ENCODE data around the gene MNS1.
"Not testable (repeated sequence)": the region's sequence is repeated elsewhere in the genome, so short reads cannot be mapped to it uniquely, and the experiment has no call there.

The MNS1 gene

DNA sequence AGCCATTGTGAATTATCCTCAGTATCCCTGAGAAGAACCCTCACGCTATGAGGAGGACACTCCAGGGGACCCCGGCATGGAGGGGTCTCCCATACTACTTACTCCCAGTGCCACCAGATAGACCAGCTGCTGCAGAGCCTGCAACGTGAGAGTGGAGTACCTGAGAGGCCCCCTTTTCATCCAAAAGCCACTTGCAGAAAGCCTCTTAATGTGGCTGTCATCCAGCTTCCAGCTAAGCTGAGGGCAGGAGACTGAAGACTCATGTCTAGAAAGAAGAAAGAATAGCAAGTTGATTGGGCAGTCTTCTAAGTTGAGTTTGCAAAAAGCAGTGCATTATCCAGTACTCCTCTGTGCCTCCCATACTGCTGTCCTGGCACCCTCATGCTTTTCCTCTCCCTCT lies 27.3 kb upstream of the MNS1 start:
- H3K36me3 ChIP-seq, result no peaks in the 10 kb centered on the region
- H3K4me1 ChIP-seq (ENCODE audit: control insufficient read depth in 1 of 2, insufficient read depth in 1 of 2, low read depth in 1 of 2, low read length in 1 of 2), result peaks cover 0 to 6% of the 10 kb centered on the region in 2 experiments
- no peak overlapping the region for H3K4me3 ChIP-seq (ENCODE audit: low read depth in 1 of 2, low read length in 1 of 2)
- no peaks in the 10 kb centered on the region for H3K27me3 ChIP-seq
- TF ChIP-seq CTCF (IDR thresholded peaks at IDR 0.05), result no peak
- no peaks in the 10 kb centered on the region for H3K9me3 ChIP-seq
- H3K27ac ChIP-seq, result no peak overlapping the region

DNA sequence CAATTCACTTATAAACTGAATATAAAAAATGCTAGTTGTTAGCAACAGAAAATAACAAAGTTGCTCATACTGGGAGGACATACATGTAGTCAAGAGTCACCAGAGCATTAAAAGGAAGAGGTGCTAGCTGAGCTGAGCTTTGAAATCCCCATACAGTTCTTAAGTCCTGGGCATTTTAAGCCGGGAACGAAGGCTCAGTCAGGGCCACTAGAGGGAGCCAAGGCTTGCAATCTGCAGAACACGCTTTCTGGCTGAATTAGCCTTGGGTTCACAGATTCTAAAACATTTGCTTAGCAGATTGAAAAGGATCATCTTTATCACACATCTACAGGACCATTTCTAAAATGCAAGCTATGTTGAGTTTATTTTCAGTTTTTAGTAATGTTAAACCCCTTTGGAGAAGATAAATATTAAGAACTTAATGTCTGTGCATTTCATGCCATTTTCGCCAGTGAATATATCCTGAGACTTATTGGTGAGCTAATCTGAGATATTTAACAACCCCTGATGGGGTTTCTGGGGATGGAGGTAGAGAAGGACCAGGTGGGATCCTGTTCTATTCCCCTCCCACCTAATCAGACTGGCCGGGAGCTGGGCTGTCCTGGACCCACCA lies 26.3 kb upstream of the MNS1 start:
- Histone ChIP-seq H3K4me3 (ENCODE audit: low read depth in 1 of 2, low read length in 1 of 2) (no peak overlapping the region), H3K36me3 (no peaks in the 10 kb centered on the region), H3K27me3 (no peaks in the 10 kb centered on the region), H3K4me1 (ENCODE audit: control insufficient read depth in 1 of 2, insufficient read depth in 1 of 2, low read depth in 1 of 2, low read length in 1 of 2) (no peaks in the 10 kb centered on the region), H3K27ac (no peak overlapping the region), H3K9me3 (no peaks in the 10 kb centered on the region)
- TF ChIP-seq CTCF (IDR thresholded peaks at IDR 0.05), result no peak

- H3K27me3 ChIP-seq, result no peaks in the 10 kb centered on the region
- no peak for TF ChIP-seq CTCF (IDR thresholded peaks at IDR 0.05)
- no peak overlapping the region for H3K27ac ChIP-seq
- no peaks in the 10 kb centered on the region for H3K36me3 ChIP-seq
- no peaks in the 10 kb centered on the region for H3K9me3 ChIP-seq
- H3K4me1 ChIP-seq (ENCODE audit: control insufficient read depth in 1 of 2, insufficient read depth in 1 of 2, low read depth in 1 of 2, low read length in 1 of 2), result no peaks in the 10 kb centered on the region
- H3K4me3 ChIP-seq (ENCODE audit: low read depth in 1 of 2, low read length in 1 of 2), result no peak overlapping the region
Observed at GRCh38 chr15:56490461-56490860, 25.5 kb upstream of the MNS1 start.

DNA sequence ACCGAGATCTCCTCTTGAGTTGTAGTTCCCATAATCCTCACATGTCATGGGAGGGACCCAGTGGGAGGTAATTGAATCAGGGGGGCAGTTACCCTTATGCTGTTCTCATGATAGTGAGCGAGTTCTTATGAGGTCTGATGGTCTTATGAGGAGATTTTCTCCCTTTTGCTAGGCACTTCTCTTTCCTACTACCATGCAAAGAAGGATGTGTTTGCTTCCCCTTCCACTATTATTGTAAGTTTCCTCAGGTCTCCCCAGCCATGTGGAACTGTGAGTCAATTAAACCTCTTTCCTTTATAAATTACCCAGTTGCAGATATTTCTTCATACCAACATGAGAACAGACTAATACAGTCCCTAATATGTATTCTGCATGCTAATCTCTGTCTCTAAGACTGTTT lies 21.3 kb upstream of the MNS1 start:
- not testable (repeated sequence) for H3K4me1 ChIP-seq (ENCODE audit: control insufficient read depth in 1 of 2, insufficient read depth in 1 of 2, low read depth in 1 of 2, low read length in 1 of 2)

DNA sequence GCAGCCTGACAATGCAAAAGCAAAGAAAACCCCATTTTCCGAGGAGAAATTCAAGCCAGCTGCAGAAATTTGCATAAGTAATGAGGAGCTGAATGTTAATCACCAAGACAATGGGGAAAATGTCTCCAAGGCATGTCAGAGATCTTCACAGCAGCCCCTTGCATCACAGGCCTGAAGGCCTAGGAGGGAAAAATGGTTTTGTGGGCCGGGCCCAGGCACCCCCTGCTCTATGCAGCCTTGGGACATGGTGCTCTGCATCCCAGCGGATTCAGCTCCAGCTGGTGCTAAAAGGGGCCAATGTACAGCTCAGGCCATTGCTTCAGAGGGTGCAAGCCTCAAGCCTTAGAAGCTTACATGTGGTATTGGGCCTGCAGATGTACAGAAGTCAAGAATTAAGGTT lies 20.5 kb upstream of the MNS1 start:
- not testable (repeated sequence) for H3K27ac ChIP-seq; H3K4me1 ChIP-seq (ENCODE audit: control insufficient read depth in 1 of 2, insufficient read depth in 1 of 2, low read depth in 1 of 2, low read length in 1 of 2); H3K27me3 ChIP-seq; H3K4me3 ChIP-seq (ENCODE audit: low read depth in 1 of 2, low read length in 1 of 2); H3K36me3 ChIP-seq; H3K9me3 ChIP-seq

More for the DNA sequence above, 21.3 kb upstream of the MNS1 start:
- not testable (repeated sequence) for H3K4me3 ChIP-seq (ENCODE audit: low read depth in 1 of 2, low read length in 1 of 2); H3K27me3 ChIP-seq; H3K9me3 ChIP-seq; H3K27ac ChIP-seq; H3K36me3 ChIP-seq

DNA sequence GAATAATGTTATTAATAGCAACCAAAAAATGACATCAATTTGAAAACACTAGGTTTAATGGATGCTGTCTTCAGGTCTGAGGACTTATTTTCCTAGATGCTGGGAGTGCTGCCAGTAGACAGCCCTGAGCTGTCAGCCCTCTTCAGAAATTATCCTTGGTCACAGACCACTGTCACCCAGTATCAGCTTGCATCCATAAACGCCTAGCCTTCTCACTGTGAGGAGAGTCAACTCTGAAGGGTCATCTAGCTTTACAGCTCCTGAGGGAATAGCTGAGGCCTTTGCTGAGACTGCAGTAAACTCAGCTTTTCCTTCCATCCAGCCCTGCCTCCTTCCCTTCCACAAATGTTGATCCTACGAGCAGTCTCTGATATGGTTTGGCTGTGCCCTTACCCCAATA lies 19.4 kb upstream of the MNS1 start:
- no peaks in the 10 kb centered on the region for H3K4me1 ChIP-seq (ENCODE audit: control insufficient read depth in 1 of 2, insufficient read depth in 1 of 2, low read depth in 1 of 2, low read length in 1 of 2)
- H3K4me3 ChIP-seq (ENCODE audit: low read depth in 1 of 2, low read length in 1 of 2), result no peak overlapping the region
- no peaks in the 10 kb centered on the region for H3K27me3 ChIP-seq
- TF ChIP-seq CTCF (IDR thresholded peaks at IDR 0.05), result no peak
- no peaks in the 10 kb centered on the region for H3K9me3 ChIP-seq
- H3K27ac ChIP-seq, result no peak overlapping the region
- no peaks in the 10 kb centered on the region for H3K36me3 ChIP-seq

- Histone ChIP-seq H3K36me3 (no peaks in the 10 kb centered on the region), H3K9me3 (no peaks in the 10 kb centered on the region)
- no peak for TF ChIP-seq CTCF (IDR thresholded peaks at IDR 0.05)
Observed at GRCh38 chr15:56475351-56475750, 10.4 kb upstream of the MNS1 start.

More at GRCh38 chr15:56475351-56475750, 10.4 kb upstream of the MNS1 start:
- no peak overlapping the region for H3K27ac ChIP-seq
- H3K4me3 ChIP-seq (ENCODE audit: low read depth in 1 of 2, low read length in 1 of 2), result no peak overlapping the region
- no peaks in the 10 kb centered on the region for H3K27me3 ChIP-seq
- no peaks in the 10 kb centered on the region for H3K4me1 ChIP-seq (ENCODE audit: control insufficient read depth in 1 of 2, insufficient read depth in 1 of 2, low read depth in 1 of 2, low read length in 1 of 2)
